IMR-90 (cell line): ENCODE measurements around the gene EXD2. TPM values are rescaled to one million over a fixed set of nuclear protein-coding genes. Genes with fewer than 3 reads are reported as not detected.

ENCODE experiments used
- ATAC-seq: fragments of 200-7000 bp; cut with Tn5 transposase; 2 replicates; pipeline ENCODE4 v1.9.1; 2020; ENCODE audit warnings: low read depth, mild to moderate bottlenecking, moderate library complexity
- BruUV-seq: library from RNA; stranded (reverse); fragments of 400-500 nt; replicated peaks from 2 replicates; lab custom pipeline; 2021; lab: Mats Ljungman, UMichigan
- CTCF ChIA-PET: fragments of 300-600 bp; formaldehyde crosslinking; extraction: SDS; loops from one replicate; lab custom pipeline; 2021; ENCODE audit warnings: antibody characterized with exemption; lab: Yijun Ruan, JAX
- POLR2A ChIA-PET: fragments of 300-600 bp; sonication (Branson Sonifier 250); formaldehyde crosslinking; loops from one replicate; lab custom pipeline; 2022; ENCODE audit warnings: antibody characterized with exemption; ENCODE audit not compliant: unreplicated experiment; lab: Charles Lee
- DNase-seq: peaks from one replicate; pipeline ENCODE4 v3.0.0; 2013
- H2AFZ ChIP-seq: replicated peaks from 2 replicates; pipeline ENCODE3; 2013; ENCODE audit warnings: low read length, mild to moderate bottlenecking; ENCODE audit not compliant: poor library complexity
- H2AK5ac ChIP-seq: 2 replicates; pipeline ENCODE4 v1.6.1; 2013; ENCODE audit warnings: low read depth, low read length, inconsistent platforms
- H2AK9ac ChIP-seq: replicated peaks from 2 replicates; pipeline ENCODE3; 2013; ENCODE audit warnings: mild to moderate bottlenecking, low read depth, low read length, moderate library complexity; ENCODE audit not compliant: poor library complexity
- H2BK120ac ChIP-seq: 2 replicates; pipeline ENCODE4 v1.6.1; 2013; ENCODE audit warnings: low read depth, low read length, inconsistent platforms
- H2BK15ac ChIP-seq: 3 replicates; pipeline ENCODE4 v1.6.1; 2013; ENCODE audit warnings: low read depth, low read length, inconsistent platforms
- H2BK20ac ChIP-seq: 2 replicates; pipeline ENCODE4 v1.6.1; 2013; ENCODE audit warnings: low read depth, mild to moderate bottlenecking, inconsistent platforms, low read length, moderate library complexity
- H2BK5ac ChIP-seq: 2 replicates; pipeline ENCODE4 v1.6.1; 2013; ENCODE audit warnings: mild to moderate bottlenecking, low read depth, low read length, inconsistent platforms; ENCODE audit not compliant: poor library complexity, severe bottlenecking
- H3K14ac ChIP-seq: replicated peaks from 2 replicates; pipeline ENCODE4 v1.6.1; 2013; ENCODE audit warnings: low read depth, low read length, inconsistent platforms
- H3K18ac ChIP-seq: 2 replicates; pipeline ENCODE4 v1.6.1; 2013; ENCODE audit warnings: low read depth, low read length, control low read depth
- H3K23ac ChIP-seq: 2 replicates; pipeline ENCODE4 v1.6.1; 2013; ENCODE audit warnings: low read depth, low read length, inconsistent platforms
- H3K27ac ChIP-seq: 2 replicates; pipeline ENCODE4 v1.5.1; 2013; ENCODE audit warnings: mild to moderate bottlenecking, control low read depth, low read length; ENCODE audit not compliant: insufficient read depth
- H3K27me3 ChIP-seq: 2 replicates; pipeline ENCODE4 v1.6.1; 2013; ENCODE audit warnings: low read length; ENCODE audit not compliant: control insufficient read depth, insufficient read depth
- H3K36me3 ChIP-seq: 2 replicates; pipeline ENCODE4 v1.6.1; 2013; ENCODE audit warnings: low read length, mixed read lengths; ENCODE audit not compliant: control insufficient read depth, insufficient read depth
- H3K4ac ChIP-seq: 2 replicates; pipeline ENCODE4 v1.6.1; 2013; ENCODE audit warnings: low read depth, low read length, inconsistent platforms
- H3K4me1 ChIP-seq: 2 replicates; pipeline ENCODE4 v1.6.1; 2013; ENCODE audit warnings: low read length, mixed read lengths; ENCODE audit not compliant: control insufficient read depth, insufficient read depth
- H3K4me2 ChIP-seq: 2 replicates; pipeline ENCODE4 v1.6.1; 2013; ENCODE audit warnings: low read depth, mild to moderate bottlenecking, control low read depth, low read length, moderate library complexity
- H3K4me3 ChIP-seq: 2 replicates; pipeline ENCODE4 v1.5.1; 2013; ENCODE audit warnings: low read depth, mild to moderate bottlenecking, control low read depth, low read length, moderate library complexity; ENCODE audit not compliant: insufficient read depth
- H3K56ac ChIP-seq: 2 replicates; pipeline ENCODE4 v1.6.1; 2013; ENCODE audit warnings: low read length, inconsistent platforms; ENCODE audit not compliant: insufficient read depth; ENCODE audit errors: extremely low read depth
- H3K79me1 ChIP-seq, 2 experiments: 2 replicates each; pipeline ENCODE4 v1.6.1; 2013; ENCODE audit warnings: low read length in 2 of 2, inconsistent platforms in 1 of 2, low read depth in 1 of 2
- H3K9ac ChIP-seq: 2 replicates; pipeline ENCODE4 v1.6.1; 2013; ENCODE audit warnings: low read depth, low read length, control low read depth
- H3K9me1 ChIP-seq: 2 replicates; pipeline ENCODE4 v1.6.1; 2013; ENCODE audit warnings: low read length, inconsistent platforms; ENCODE audit not compliant: insufficient read depth
- H3K9me3 ChIP-seq: 2 replicates; pipeline ENCODE4 v1.6.1; 2013; ENCODE audit warnings: low read length; ENCODE audit not compliant: control insufficient read depth, insufficient read depth
- H4K20me1 ChIP-seq: 2 replicates; pipeline ENCODE4 v1.6.1; 2013; ENCODE audit warnings: low read length, inconsistent platforms; ENCODE audit not compliant: insufficient read depth
- H4K5ac ChIP-seq: 2 replicates; pipeline ENCODE4 v1.6.1; 2013; ENCODE audit warnings: mild to moderate bottlenecking, low read depth, low read length, control low read depth
- H4K8ac ChIP-seq, 2 experiments: 2 replicates each; pipeline ENCODE4 v1.6.1; 2013; ENCODE audit warnings: low read depth in 2 of 2, low read length in 2 of 2, control low read depth in 1 of 2, inconsistent platforms in 1 of 2
- H4K91ac ChIP-seq: 2 replicates; pipeline ENCODE4 v1.6.1; 2013; ENCODE audit warnings: low read depth, low read length, inconsistent platforms; ENCODE audit not compliant: insufficient read depth
- CEBPB ChIP-seq: IDR thresholded peaks from 2 replicates; pipeline ENCODE4 v1.6.1; 2012; ENCODE audit warnings: low read depth, low read length, improper control_type of control experiment
- CHD1 ChIP-seq: IDR thresholded peaks from 2 replicates; pipeline ENCODE4 v1.6.1; 2012; ENCODE audit warnings: low read depth, low read length, improper control_type of control experiment
- ELK1 ChIP-seq: fragments of 150-350 bp; IDR thresholded peaks from 2 replicates; pipeline ENCODE4 v1.6.1; 2016; ENCODE audit warnings: low read depth, mild to moderate bottlenecking, low read length, moderate library complexity, borderline replicate concordance
- FOS ChIP-seq: fragments of 150-350 bp; IDR thresholded peaks from 2 replicates; pipeline ENCODE4 v1.6.1; 2016; ENCODE audit warnings: low read depth, low read length
- MAFK ChIP-seq: IDR thresholded peaks from 2 replicates; pipeline ENCODE4 v1.6.1; 2012; ENCODE audit warnings: low read depth, low read length, improper control_type of control experiment
- MAZ ChIP-seq: IDR thresholded peaks from 2 replicates; pipeline ENCODE4 v1.6.1; 2012; ENCODE audit warnings: low read depth, mild to moderate bottlenecking, low read length, improper control_type of control experiment, moderate library complexity, borderline replicate concordance
- MXI1 ChIP-seq: IDR thresholded peaks from 2 replicates; pipeline ENCODE4 v1.6.1; 2012; ENCODE audit warnings: low read depth, mild to moderate bottlenecking, low read length, moderate library complexity, borderline replicate concordance
- NFE2L2 ChIP-seq: fragments of 150-350 bp; IDR thresholded peaks from 2 replicates; pipeline ENCODE4 v1.6.1; 2016; ENCODE audit warnings: low read depth, mild to moderate bottlenecking, low read length
- POLR2A ChIP-seq: IDR thresholded peaks from 2 replicates; pipeline ENCODE4 v1.6.1; 2012; ENCODE audit warnings: mild to moderate bottlenecking, low read depth, low read length
- RAD21 ChIP-seq: IDR thresholded peaks from 2 replicates; pipeline ENCODE4 v1.6.1; 2012; ENCODE audit warnings: low read length, improper control_type of control experiment
- RCOR1 ChIP-seq: IDR thresholded peaks from 2 replicates; pipeline ENCODE4 v1.6.1; 2012; ENCODE audit warnings: mild to moderate bottlenecking, low read length, improper control_type of control experiment; ENCODE audit not compliant: insufficient replicate concordance
- RFX5 ChIP-seq: IDR thresholded peaks from 2 replicates; pipeline ENCODE4 v1.8.0; 2012; ENCODE audit warnings: low read depth, mild to moderate bottlenecking, low read length, moderate library complexity
- SMC3 ChIP-seq: fragments of 150-350 bp; IDR thresholded peaks from 2 replicates; pipeline ENCODE4 v1.6.1; 2016; ENCODE audit warnings: low read depth, mild to moderate bottlenecking, antibody characterized with exemption, low read length, moderate library complexity
- WGBS, 2 experiments: methylation state at CpG; one replicate each; pipeline versions ENCODE4 v1.1.5 to v1.1.7; 2013; ENCODE audit warnings: missing lambda C conversion rate in 2 of 2; ENCODE audit not compliant: insufficient read length in 1 of 2; ENCODE audit errors: extremely low coverage in 2 of 2; 5-methylcytosine and 5-hydroxymethylcytosine counted together
- dilution Hi-C: fragments of 300-500 bp; cut with HindIII; formaldehyde crosslinking; loops from one replicate; pipeline ENCODE4 v1.14.3; 2018; ENCODE audit warnings: low sequenced_read_pairs; ENCODE audit not compliant: unreplicated experiment
- in situ Hi-C: fragments of 300-500 bp; cut with MboI; formaldehyde crosslinking; loops from 3 replicates; pipeline ENCODE4 v1.14.3; 2019; ENCODE audit warnings: low sequenced_read_pairs, inconsistent platforms, mixed read lengths
- intact Hi-C: fragments of 100-400 bp; cut with micrococcal nuclease; formaldehyde crosslinking; loops from 2 replicates; pipeline ENCODE4 v1.10.0; 2022
- polyA plus RNA-seq, 3 experiments: library from polyadenylated mRNA; depleted of rRNA; stranded (reverse); fragments of >200 nt; gene quantifications; 2 replicates each; pipeline ENCODE4 v1.2.3, GENCODE V29; 2012; ENCODE audit warnings: low replicate concordance in 1 of 3
- total RNA-seq: library from RNA; depleted of rRNA; stranded (reverse); fragments of >200 nt; gene quantifications from 2 replicates; pipeline ENCODE4 v1.2.3, GENCODE V29; 2012
- TF ChIP-seq, protein P1 (sequence below): conservative IDR thresholded peaks from 2 replicates; pipeline ENCODE4 v1.5.1; 2012; ENCODE audit warnings: mild to moderate bottlenecking, low read depth, low read length, improper control_type of control experiment
- TF ChIP-seq, protein P2 (sequence below): fragments of 150-350 bp; IDR thresholded peaks from 2 replicates; pipeline ENCODE4 v1.6.1; 2017; ENCODE audit warnings: mild to moderate bottlenecking, antibody characterized with exemption, low read length, low read depth

The EXD2 gene
- total and polyA plus RNA-seq, 2 of the 4 experiments (the other 2 are of a cell fraction) = 11.0 to 13.3 TPM

GRCh38 chr14:69284170-69284569 is 92.9 kb downstream of the EXD2 start:
- peaks cover 13% of the 10 kb centered on the region for H3K27me3 ChIP-seq
- intact Hi-C loops = no loop called here
- no peak overlapping the region for H2AK5ac ChIP-seq
- no peaks in the 10 kb centered on the region for H4K20me1 ChIP-seq
- H3K23ac ChIP-seq = no peak overlapping the region
- no TSS peak for BruUV-seq
- H4K8ac ChIP-seq = no peak overlapping the region
- H3K4me1 ChIP-seq = no peaks in the 10 kb centered on the region; the same call in 1 of the 2 replicates
- no peak overlapping the region for H4K5ac ChIP-seq
- in situ Hi-C loops = no loop called here
- H3K9ac ChIP-seq = no peak overlapping the region
- H3K18ac ChIP-seq = no peak overlapping the region
- H3K56ac ChIP-seq = no peak overlapping the region
- ATAC-seq (no peak), DNase-seq (no peak)
- H3K9me1 ChIP-seq = no peaks in the 10 kb centered on the region
- H3K4ac ChIP-seq = no peak overlapping the region
- H3K27ac ChIP-seq = no peak overlapping the region
- H4K91ac ChIP-seq = no peak overlapping the region
- no peak for TF ChIP-seq CEBPB
- no peak for TF ChIP-seq MAZ
- no peak for TF ChIP-seq MXI1
- TF ChIP-seq RFX5 = no peak
- TF ChIP-seq NFE2L2 = no peak
- TF ChIP-seq RAD21 = no peak
- TF ChIP-seq, protein P1, sequence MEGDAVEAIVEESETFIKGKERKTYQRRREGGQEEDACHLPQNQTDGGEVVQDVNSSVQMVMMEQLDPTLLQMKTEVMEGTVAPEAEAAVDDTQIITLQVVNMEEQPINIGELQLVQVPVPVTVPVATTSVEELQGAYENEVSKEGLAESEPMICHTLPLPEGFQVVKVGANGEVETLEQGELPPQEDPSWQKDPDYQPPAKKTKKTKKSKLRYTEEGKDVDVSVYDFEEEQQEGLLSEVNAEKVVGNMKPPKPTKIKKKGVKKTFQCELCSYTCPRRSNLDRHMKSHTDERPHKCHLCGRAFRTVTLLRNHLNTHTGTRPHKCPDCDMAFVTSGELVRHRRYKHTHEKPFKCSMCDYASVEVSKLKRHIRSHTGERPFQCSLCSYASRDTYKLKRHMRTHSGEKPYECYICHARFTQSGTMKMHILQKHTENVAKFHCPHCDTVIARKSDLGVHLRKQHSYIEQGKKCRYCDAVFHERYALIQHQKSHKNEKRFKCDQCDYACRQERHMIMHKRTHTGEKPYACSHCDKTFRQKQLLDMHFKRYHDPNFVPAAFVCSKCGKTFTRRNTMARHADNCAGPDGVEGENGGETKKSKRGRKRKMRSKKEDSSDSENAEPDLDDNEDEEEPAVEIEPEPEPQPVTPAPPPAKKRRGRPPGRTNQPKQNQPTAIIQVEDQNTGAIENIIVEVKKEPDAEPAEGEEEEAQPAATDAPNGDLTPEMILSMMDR = no peak
- no peak for TF ChIP-seq SMC3
- no peak for TF ChIP-seq FOS
- no peak for TF ChIP-seq POLR2A
- TF ChIP-seq, protein P2, sequence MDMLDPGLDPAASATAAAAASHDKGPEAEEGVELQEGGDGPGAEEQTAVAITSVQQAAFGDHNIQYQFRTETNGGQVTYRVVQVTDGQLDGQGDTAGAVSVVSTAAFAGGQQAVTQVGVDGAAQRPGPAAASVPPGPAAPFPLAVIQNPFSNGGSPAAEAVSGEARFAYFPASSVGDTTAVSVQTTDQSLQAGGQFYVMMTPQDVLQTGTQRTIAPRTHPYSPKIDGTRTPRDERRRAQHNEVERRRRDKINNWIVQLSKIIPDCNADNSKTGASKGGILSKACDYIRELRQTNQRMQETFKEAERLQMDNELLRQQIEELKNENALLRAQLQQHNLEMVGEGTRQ = no peak
- TF ChIP-seq RCOR1 = no peak
- no peak for TF ChIP-seq ELK1
- TF ChIP-seq CHD1 = no peak
- TF ChIP-seq MAFK = no peak
- H3K36me3 ChIP-seq = no peaks in the 10 kb centered on the region
- no peak overlapping the region for H2BK5ac ChIP-seq
- no peak overlapping the region for H2BK20ac ChIP-seq
- dilution Hi-C loops = no loop called here
- no peak overlapping the region for H2AK9ac ChIP-seq
- H3K14ac ChIP-seq = no peak overlapping the region
- peak overlapping the region; percentile 27 for H2AFZ ChIP-seq
- POLR2A ChIA-PET = no interaction called here
- no peak overlapping the region for H3K4me2 ChIP-seq
- H3K4me3 ChIP-seq = no peak overlapping the region
- 65% methylated on average over 6 of the region's 9 CpGs; no CpG with 5 or more reads in 1 of the 2 experiments for WGBS, 2 experiments
- H2BK120ac ChIP-seq = no peak overlapping the region
- CTCF ChIA-PET = no interaction called here
- H3K79me1 ChIP-seq = no peaks in the 10 kb centered on the region
- H2BK15ac ChIP-seq = no peak overlapping the region
- no peaks in the 10 kb centered on the region for H3K9me3 ChIP-seq
